Panc1 (cell line): ENCODE data around the gene PAK4. TPM values are rescaled to one million over a fixed set of nuclear protein-coding genes. Genes with fewer than 3 reads are reported as not detected.

Source experiments
- ATAC-seq: fragments of 200-7000 bp; cut with Tn5 transposase; 2 replicates; pipeline ENCODE4 v1.9.1; 2020; ENCODE audit warnings: mild to moderate bottlenecking, moderate library complexity
- BruUV-seq: library from RNA; stranded (reverse); fragments of 400-500 nt; replicated peaks from 2 replicates; lab custom pipeline; 2021; lab: Mats Ljungman, UMichigan
- CTCF ChIA-PET: fragments of 300-600 bp; sonication (Branson Sonifier 250); formaldehyde crosslinking; loops from one replicate; lab custom pipeline; 2022; ENCODE audit warnings: antibody characterized with exemption; lab: Charles Lee
- POLR2A ChIA-PET: fragments of 300-600 bp; sonication (Branson Sonifier 250); formaldehyde crosslinking; loops from one replicate; lab custom pipeline; 2022; ENCODE audit warnings: antibody characterized with exemption; lab: Charles Lee
- DNase-seq: peaks from one replicate; pipeline ENCODE4 v3.0.0-alpha.2; 2010; ENCODE audit warnings: low read depth, low spot score
- H3K27ac ChIP-seq: 2 replicates; pipeline ENCODE4 v1.5.1; 2011; ENCODE audit warnings: mild to moderate bottlenecking, low read length, inconsistent platforms
- H3K27me3 ChIP-seq: fragments of 200-500 bp; sonication (Bioruptor generic); 2 replicates; pipeline ENCODE4 v1.6.0; 2014; ENCODE audit warnings: low read length, inconsistent platforms; ENCODE audit not compliant: control insufficient read depth, insufficient read depth
- H3K36me3 ChIP-seq: fragments of 200-500 bp; sonication (Bioruptor generic); 2 replicates; pipeline ENCODE4 v1.5.1; 2014; ENCODE audit warnings: inconsistent platforms, mild to moderate bottlenecking, low read length, moderate library complexity; ENCODE audit not compliant: control insufficient read depth, insufficient read depth
- H3K4me1 ChIP-seq: 2 replicates; pipeline ENCODE4 v1.5.1; 2011; ENCODE audit warnings: inconsistent platforms, mild to moderate bottlenecking, low read length, moderate library complexity; ENCODE audit not compliant: control insufficient read depth, insufficient read depth
- H3K4me3 ChIP-seq, 2 experiments: 2 replicates each; pipeline ENCODE4 v1.5.1; 2011 to 2012; ENCODE audit warnings: low read depth in 2 of 2, low read length in 2 of 2, mild to moderate bottlenecking in 2 of 2, inconsistent platforms in 1 of 2, moderate library complexity in 1 of 2
- H3K9me3 ChIP-seq: fragments of 200-500 bp; sonication (Bioruptor generic); 2 replicates; pipeline ENCODE4 v1.5.1; 2014; ENCODE audit warnings: low read depth, mild to moderate bottlenecking, inconsistent platforms, low read length, moderate library complexity; ENCODE audit not compliant: control insufficient read depth, insufficient read depth
- POLR2AphosphoS5 ChIP-seq: IDR thresholded peaks from 2 replicates; pipeline ENCODE4 v1.6.1; 2012; ENCODE audit warnings: mild to moderate bottlenecking, low read depth, low read length, moderate library complexity
- REST ChIP-seq, 2 experiments: IDR thresholded peaks; 2 replicates each; pipeline ENCODE4 v1.6.1; 2011 to 2012; ENCODE audit warnings: low read depth in 2 of 2, control low read depth in 1 of 2, low read length in 1 of 2, mild to moderate bottlenecking in 1 of 2, moderate library complexity in 1 of 2; ENCODE audit not compliant: insufficient read depth in 1 of 2
- SIN3A ChIP-seq: IDR thresholded peaks from 2 replicates; pipeline ENCODE4 v1.6.1; 2012; ENCODE audit warnings: low read depth, mild to moderate bottlenecking, low read length, moderate library complexity, borderline replicate concordance; ENCODE audit not compliant: insufficient read depth
- TCF7L2 ChIP-seq: IDR thresholded peaks from 2 replicates; pipeline ENCODE4 v1.6.1; 2011; ENCODE audit warnings: mild to moderate bottlenecking, low read depth, low read length, inconsistent platforms
- in situ Hi-C: cut with HindIII; loops from 2 replicates; pipeline ENCODE4 v1.10.0; 2016; ENCODE audit warnings: low sequenced_read_pairs, low pct_unique_long_range_greater_than_20kb
- intact Hi-C: fragments of 100-400 bp; cut with micrococcal nuclease; formaldehyde crosslinking; loops from one replicate; pipeline ENCODE4 v1.10.0; 2022; ENCODE audit not compliant: unreplicated experiment
- total RNA-seq: library from RNA; stranded (reverse); gene quantifications from one replicate; pipeline ENCODE4 v1.2.1, GENCODE V29; 2021; ENCODE audit not compliant: unreplicated experiment
- TF ChIP-seq, protein P1 (sequence below): fragments of 450-650 bp; IDR thresholded peaks from 2 replicates; pipeline ENCODE4 v1.5.1; 2017; ENCODE audit warnings: mild to moderate bottlenecking

The PAK4 gene
- total RNA-seq, 1 experiment from 2014 or later, result 311 TPM

GRCh38 chr19:39138221-39139211 lies 12.9 kb downstream of the PAK4 start:
- POLR2A ChIA-PET, result interaction anchor here (0.6 to 0.7 kb wide), 4 partner anchors 81 to 413 kb away, joined by 3 to 7 read pairs (median 4); no protein-coding TSS in a partner anchor
- BruUV-seq, result TSS peak; percentile 17

DNA sequence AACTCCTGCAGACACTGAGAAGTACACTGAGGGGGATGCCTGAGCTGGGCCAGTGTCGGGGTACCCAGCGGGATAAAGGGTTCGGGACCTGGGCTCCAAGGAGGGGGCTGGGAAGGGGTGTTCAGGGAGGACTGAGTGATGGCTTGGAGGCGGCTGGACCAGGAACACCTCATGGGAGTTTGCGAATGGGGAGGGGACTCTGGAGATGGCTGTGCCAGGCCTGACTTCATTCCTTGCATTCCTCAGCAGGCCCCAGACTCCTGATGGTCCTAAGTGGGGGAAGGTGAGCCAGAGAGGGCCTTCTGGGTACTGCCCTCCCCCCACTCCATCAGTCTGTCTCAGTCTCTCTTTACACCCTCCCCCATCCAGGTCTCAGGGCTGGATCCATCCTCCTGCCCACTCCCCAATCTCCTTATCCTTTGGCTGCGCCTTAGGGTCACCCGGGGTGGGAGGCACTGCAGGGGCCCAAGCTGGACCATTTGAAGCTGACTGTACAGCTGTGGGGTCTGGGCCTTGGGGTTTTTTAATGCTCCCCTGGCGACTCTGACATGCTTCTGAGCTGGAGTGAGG lies 13.8 kb downstream of the PAK4 start:
- H3K36me3 ChIP-seq, result no peaks in the 10 kb centered on the region
- POLR2A ChIA-PET, result interaction anchor here (0.6 to 0.9 kb wide), 2 partner anchors 11 to 412 kb away, joined by 3 to 5 read pairs; no protein-coding TSS in a partner anchor
- CTCF ChIA-PET, result interaction anchor here (0.6 to 0.7 kb wide), 2 partner anchors 12 to 70 kb away, joined by 3 to 5 read pairs; no protein-coding TSS in a partner anchor
- TF ChIP-seq TCF7L2 (no peak), REST (IDR thresholded peaks at IDR 0.05; ENCODE audit: insufficient read depth in 1 of 2, low read depth in 2 of 2, low read length in 1 of 2) (no peak), POLR2AphosphoS5 (no peak)
- TF ChIP-seq, protein P1, sequence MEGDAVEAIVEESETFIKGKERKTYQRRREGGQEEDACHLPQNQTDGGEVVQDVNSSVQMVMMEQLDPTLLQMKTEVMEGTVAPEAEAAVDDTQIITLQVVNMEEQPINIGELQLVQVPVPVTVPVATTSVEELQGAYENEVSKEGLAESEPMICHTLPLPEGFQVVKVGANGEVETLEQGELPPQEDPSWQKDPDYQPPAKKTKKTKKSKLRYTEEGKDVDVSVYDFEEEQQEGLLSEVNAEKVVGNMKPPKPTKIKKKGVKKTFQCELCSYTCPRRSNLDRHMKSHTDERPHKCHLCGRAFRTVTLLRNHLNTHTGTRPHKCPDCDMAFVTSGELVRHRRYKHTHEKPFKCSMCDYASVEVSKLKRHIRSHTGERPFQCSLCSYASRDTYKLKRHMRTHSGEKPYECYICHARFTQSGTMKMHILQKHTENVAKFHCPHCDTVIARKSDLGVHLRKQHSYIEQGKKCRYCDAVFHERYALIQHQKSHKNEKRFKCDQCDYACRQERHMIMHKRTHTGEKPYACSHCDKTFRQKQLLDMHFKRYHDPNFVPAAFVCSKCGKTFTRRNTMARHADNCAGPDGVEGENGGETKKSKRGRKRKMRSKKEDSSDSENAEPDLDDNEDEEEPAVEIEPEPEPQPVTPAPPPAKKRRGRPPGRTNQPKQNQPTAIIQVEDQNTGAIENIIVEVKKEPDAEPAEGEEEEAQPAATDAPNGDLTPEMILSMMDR, result no peak

More at GRCh38 chr19:39138221-39139211, 12.9 kb downstream of the PAK4 start:
- H3K4me3 ChIP-seq, result no peak overlapping the region
- intact Hi-C loops (no loop called here), in situ Hi-C loops (no loop called here)
- no peaks in the 10 kb centered on the region for H3K36me3 ChIP-seq
- DNase-seq, result no peak
- H3K27ac ChIP-seq, result no peak overlapping the region
- peaks cover 44% of the 10 kb centered on the region for H3K4me1 ChIP-seq
- no peaks in the 10 kb centered on the region for H3K27me3 ChIP-seq
- no peaks in the 10 kb centered on the region for H3K9me3 ChIP-seq
- CTCF ChIA-PET, result interaction anchor here (0.6 to 0.7 kb wide), 2 partner anchors 12 to 60 kb away, joined by 8 to 13 read pairs; no protein-coding TSS in a partner anchor
- no peak for ATAC-seq
- TF ChIP-seq TCF7L2 (no peak), REST (IDR thresholded peaks at IDR 0.05; ENCODE audit: insufficient read depth in 1 of 2, low read depth in 2 of 2, low read length in 1 of 2) (no peak), SIN3A (no peak)
- TF ChIP-seq, protein P1, result no peak

More for the DNA sequence above, 13.8 kb downstream of the PAK4 start:
- Histone ChIP-seq H3K27ac (no peak overlapping the region), H3K9me3 (no peaks in the 10 kb centered on the region), H3K4me1 (peaks cover 51% of the 10 kb centered on the region), H3K27me3 (no peaks in the 10 kb centered on the region), H3K4me3 (no peak overlapping the region)
- in situ Hi-C loops (no loop called here), intact Hi-C loops (no loop called here)
- no peak for DNase-seq
- no peak for ATAC-seq
- no TSS peak for BruUV-seq
